WTC11 (cell line): ENCODE data around the gene CFAP74. TPM values are rescaled to one million over a fixed set of nuclear protein-coding genes. Genes with fewer than 3 reads are reported as not detected.
A peak's percentile ranks its signal among the peaks of the same experiment; 100 is the strongest.

Source experiments
- CREB1 ChIP-seq: sonication (generic); formaldehyde crosslinking; IDR thresholded peaks from 2 replicates; pipeline ENCODE4 v1.8.0; 2023; ENCODE audit warnings: mild to moderate bottlenecking, missing genetic modification reagents
- IRF2 ChIP-seq: sonication (generic); formaldehyde crosslinking; IDR thresholded peaks from 2 replicates; pipeline ENCODE4 v1.8.0; 2022; ENCODE audit warnings: low read depth, missing genetic modification reagents, borderline replicate concordance
- KAT7 ChIP-seq: sonication (generic); formaldehyde crosslinking; IDR thresholded peaks from 2 replicates; pipeline ENCODE4 v1.8.1; 2023; ENCODE audit warnings: missing genetic modification reagents, mild to moderate bottlenecking, borderline replicate concordance
- NFATC4 ChIP-seq: fragments of 250-450 bp; sonication (Bioruptor Pico); IDR thresholded peaks from 2 replicates; pipeline ENCODE4 v1.9.0; 2021; ENCODE audit warnings: mild to moderate bottlenecking
- PRRX2 ChIP-seq: fragments of 250-450 bp; sonication (Bioruptor Pico); IDR thresholded peaks from 2 replicates; pipeline ENCODE4 v1.8.0; 2021; ENCODE audit warnings: mild to moderate bottlenecking
- total RNA-seq: library from RNA; stranded (reverse); gene quantifications from 3 replicates; pipeline ENCODE4 v1.2.3, GENCODE V29; 2021
- TF ChIP-seq, protein P1 (sequence below): sonication (generic); formaldehyde crosslinking; IDR thresholded peaks from 2 replicates; pipeline ENCODE4 v1.8.0; 2023; ENCODE audit warnings: missing genetic modification reagents, mild to moderate bottlenecking, borderline replicate concordance
- TF ChIP-seq, protein P2 (sequence below): sonication (generic); formaldehyde crosslinking; IDR thresholded peaks from 2 replicates; pipeline ENCODE4 v1.8.1; 2022; ENCODE audit warnings: mild to moderate bottlenecking, moderate library complexity, missing genetic modification reagents
- TF ChIP-seq, protein P3 (sequence below): sonication (generic); formaldehyde crosslinking; IDR thresholded peaks from 2 replicates; pipeline ENCODE4 v1.8.1; 2023; ENCODE audit warnings: mild to moderate bottlenecking, moderate library complexity, missing genetic modification reagents
- TF ChIP-seq, protein P4 (sequence below): fragments of 250-450 bp; sonication (Bioruptor Pico); IDR thresholded peaks from 2 replicates; pipeline ENCODE4 v1.9.0; 2021; ENCODE audit warnings: moderate library complexity, mild to moderate bottlenecking, inconsistent platforms, borderline replicate concordance
- TF ChIP-seq, protein P5 (sequence below): fragments of 250-450 bp; sonication (Bioruptor Pico); IDR thresholded peaks from 2 replicates; pipeline ENCODE4 v2.1.2; 2022; ENCODE audit warnings: mild to moderate bottlenecking, moderate library complexity
- TF ChIP-seq, protein P6 (sequence below): sonication (generic); formaldehyde crosslinking; IDR thresholded peaks from 2 replicates; pipeline ENCODE4 v1.8.0; 2022; ENCODE audit warnings: mild to moderate bottlenecking, missing genetic modification reagents
- TF ChIP-seq, protein P7 (sequence below): sonication (generic); formaldehyde crosslinking; IDR thresholded peaks from 2 replicates; pipeline ENCODE4 v1.8.1; 2023; ENCODE audit warnings: mild to moderate bottlenecking, missing genetic modification reagents, moderate library complexity
- TF ChIP-seq, protein P8 (sequence below): fragments of 250-450 bp; sonication (Bioruptor Pico); IDR thresholded peaks from 2 replicates; pipeline ENCODE4 v1.9.0; 2021; ENCODE audit warnings: mild to moderate bottlenecking
- TF ChIP-seq, protein P9 (sequence below): sonication (generic); formaldehyde crosslinking; IDR thresholded peaks from 2 replicates; pipeline ENCODE4 v1.8.0; 2022; ENCODE audit warnings: mild to moderate bottlenecking, missing genetic modification reagents
- TF ChIP-seq, protein P10 (sequence below): sonication (generic); formaldehyde crosslinking; conservative IDR thresholded peaks from 2 replicates; pipeline ENCODE4 v1.8.1; 2023; ENCODE audit warnings: mild to moderate bottlenecking, low read depth, missing genetic modification reagents, moderate library complexity

The CFAP74 gene
- total RNA-seq, 1 experiment from 2014 or later: 0.35 TPM

DNA sequence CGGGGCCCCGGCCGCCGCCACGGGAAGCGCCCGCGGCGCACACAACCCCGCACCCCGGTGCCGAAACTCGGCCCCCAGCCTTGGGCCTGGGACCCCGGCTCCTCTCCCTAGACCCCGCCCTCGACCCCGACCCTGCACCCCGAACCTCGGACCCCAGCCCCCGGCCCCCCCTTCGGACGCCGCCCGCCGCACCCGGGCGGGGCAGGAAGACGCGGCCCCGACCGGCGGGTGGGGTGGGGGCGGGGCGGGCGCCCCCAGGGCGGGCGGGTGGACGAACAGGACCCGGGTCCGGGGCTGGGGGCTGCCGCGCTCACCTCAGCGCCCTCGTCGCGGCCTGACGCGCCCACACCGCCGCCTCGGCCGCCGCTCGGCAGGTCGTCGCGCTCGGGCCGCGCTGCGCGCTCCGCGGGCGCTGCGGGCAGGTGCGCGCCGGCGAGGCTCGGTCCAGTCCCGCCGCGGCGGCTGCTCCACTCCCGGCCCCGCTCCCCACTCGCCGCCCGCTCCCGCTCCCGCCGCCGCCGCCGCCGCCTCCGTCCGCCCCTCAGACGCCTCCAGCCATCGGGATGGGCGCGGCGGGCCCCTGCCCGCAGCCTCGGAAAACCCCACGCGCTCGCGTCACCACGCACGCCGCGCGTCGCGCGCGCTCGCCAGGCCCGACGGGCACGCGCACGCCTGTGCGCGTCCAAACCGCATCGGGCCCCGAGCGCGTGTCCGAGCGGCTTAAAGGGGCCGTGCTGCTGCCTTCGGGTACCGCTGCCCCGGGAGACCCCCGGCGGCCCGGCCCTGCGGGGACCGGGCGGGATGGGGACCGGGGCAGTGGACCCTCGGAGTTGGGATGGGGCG lies 112.9 kb downstream of the CFAP74 start, which contains the start of gene GNB1 (continued):
- TF ChIP-seq, protein P1, sequence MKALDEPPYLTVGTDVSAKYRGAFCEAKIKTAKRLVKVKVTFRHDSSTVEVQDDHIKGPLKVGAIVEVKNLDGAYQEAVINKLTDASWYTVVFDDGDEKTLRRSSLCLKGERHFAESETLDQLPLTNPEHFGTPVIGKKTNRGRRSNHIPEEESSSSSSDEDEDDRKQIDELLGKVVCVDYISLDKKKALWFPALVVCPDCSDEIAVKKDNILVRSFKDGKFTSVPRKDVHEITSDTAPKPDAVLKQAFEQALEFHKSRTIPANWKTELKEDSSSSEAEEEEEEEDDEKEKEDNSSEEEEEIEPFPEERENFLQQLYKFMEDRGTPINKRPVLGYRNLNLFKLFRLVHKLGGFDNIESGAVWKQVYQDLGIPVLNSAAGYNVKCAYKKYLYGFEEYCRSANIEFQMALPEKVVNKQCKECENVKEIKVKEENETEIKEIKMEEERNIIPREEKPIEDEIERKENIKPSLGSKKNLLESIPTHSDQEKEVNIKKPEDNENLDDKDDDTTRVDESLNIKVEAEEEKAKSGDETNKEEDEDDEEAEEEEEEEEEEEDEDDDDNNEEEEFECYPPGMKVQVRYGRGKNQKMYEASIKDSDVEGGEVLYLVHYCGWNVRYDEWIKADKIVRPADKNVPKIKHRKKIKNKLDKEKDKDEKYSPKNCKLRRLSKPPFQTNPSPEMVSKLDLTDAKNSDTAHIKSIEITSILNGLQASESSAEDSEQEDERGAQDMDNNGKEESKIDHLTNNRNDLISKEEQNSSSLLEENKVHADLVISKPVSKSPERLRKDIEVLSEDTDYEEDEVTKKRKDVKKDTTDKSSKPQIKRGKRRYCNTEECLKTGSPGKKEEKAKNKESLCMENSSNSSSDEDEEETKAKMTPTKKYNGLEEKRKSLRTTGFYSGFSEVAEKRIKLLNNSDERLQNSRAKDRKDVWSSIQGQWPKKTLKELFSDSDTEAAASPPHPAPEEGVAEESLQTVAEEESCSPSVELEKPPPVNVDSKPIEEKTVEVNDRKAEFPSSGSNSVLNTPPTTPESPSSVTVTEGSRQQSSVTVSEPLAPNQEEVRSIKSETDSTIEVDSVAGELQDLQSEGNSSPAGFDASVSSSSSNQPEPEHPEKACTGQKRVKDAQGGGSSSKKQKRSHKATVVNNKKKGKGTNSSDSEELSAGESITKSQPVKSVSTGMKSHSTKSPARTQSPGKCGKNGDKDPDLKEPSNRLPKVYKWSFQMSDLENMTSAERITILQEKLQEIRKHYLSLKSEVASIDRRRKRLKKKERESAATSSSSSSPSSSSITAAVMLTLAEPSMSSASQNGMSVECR (CRISPR knock-in tag): no peak
- TF ChIP-seq NFATC4 (CRISPR knock-in tag) (no peak), PRRX2 (no peak), IRF2 (CRISPR knock-in tag) (no peak), KAT7 (CRISPR knock-in tag) (no peak), CREB1 (CRISPR knock-in tag) (no peak)
- TF ChIP-seq, protein P2, sequence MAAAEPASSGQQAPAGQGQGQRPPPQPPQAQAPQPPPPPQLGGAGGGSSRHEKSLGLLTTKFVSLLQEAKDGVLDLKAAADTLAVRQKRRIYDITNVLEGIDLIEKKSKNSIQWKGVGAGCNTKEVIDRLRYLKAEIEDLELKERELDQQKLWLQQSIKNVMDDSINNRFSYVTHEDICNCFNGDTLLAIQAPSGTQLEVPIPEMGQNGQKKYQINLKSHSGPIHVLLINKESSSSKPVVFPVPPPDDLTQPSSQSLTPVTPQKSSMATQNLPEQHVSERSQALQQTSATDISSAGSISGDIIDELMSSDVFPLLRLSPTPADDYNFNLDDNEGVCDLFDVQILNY (CRISPR knock-in tag): peak; percentile 70
- TF ChIP-seq, protein P3, sequence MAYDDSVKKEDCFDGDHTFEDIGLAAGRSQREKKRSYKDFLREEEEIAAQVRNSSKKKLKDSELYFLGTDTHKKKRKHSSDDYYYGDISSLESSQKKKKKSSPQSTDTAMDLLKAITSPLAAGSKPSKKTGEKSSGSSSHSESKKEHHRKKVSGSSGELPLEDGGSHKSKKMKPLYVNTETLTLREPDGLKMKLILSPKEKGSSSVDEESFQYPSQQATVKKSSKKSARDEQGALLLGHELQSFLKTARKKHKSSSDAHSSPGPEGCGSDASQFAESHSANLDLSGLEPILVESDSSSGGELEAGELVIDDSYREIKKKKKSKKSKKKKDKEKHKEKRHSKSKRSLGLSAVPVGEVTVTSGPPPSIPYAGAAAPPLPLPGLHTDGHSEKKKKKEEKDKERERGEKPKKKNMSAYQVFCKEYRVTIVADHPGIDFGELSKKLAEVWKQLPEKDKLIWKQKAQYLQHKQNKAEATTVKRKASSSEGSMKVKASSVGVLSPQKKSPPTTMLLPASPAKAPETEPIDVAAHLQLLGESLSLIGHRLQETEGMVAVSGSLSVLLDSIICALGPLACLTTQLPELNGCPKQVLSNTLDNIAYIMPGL: peak; percentile 37; the same call in 1 of the 2 replicates
- TF ChIP-seq, protein P4, sequence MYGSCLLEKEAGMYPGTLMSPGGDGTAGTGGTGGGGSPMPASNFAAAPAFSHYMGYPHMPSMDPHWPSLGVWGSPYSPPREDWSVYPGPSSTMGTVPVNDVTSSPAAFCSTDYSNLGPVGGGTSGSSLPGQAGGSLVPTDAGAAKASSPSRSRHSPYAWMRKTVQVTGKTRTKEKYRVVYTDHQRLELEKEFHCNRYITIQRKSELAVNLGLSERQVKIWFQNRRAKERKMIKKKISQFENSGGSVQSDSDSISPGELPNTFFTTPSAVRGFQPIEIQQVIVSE (CRISPR knock-in tag): no peak
- TF ChIP-seq, protein P5, sequence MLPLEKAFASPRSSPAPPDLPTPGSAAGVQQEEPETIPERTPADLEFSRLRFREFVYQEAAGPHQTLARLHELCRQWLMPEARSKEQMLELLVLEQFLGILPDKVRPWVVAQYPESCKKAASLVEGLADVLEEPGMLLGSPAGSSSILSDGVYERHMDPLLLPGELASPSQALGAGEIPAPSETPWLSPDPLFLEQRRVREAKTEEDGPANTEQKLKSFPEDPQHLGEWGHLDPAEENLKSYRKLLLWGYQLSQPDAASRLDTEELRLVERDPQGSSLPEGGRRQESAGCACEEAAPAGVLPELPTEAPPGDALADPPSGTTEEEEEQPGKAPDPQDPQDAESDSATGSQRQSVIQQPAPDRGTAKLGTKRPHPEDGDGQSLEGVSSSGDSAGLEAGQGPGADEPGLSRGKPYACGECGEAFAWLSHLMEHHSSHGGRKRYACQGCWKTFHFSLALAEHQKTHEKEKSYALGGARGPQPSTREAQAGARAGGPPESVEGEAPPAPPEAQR (CRISPR knock-in tag): peak; percentile 78; the same call in 1 of the 2 replicates
- TF ChIP-seq, protein P6, sequence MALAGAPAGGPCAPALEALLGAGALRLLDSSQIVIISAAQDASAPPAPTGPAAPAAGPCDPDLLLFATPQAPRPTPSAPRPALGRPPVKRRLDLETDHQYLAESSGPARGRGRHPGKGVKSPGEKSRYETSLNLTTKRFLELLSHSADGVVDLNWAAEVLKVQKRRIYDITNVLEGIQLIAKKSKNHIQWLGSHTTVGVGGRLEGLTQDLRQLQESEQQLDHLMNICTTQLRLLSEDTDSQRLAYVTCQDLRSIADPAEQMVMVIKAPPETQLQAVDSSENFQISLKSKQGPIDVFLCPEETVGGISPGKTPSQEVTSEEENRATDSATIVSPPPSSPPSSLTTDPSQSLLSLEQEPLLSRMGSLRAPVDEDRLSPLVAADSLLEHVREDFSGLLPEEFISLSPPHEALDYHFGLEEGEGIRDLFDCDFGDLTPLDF: no peak
- TF ChIP-seq, protein P7, sequence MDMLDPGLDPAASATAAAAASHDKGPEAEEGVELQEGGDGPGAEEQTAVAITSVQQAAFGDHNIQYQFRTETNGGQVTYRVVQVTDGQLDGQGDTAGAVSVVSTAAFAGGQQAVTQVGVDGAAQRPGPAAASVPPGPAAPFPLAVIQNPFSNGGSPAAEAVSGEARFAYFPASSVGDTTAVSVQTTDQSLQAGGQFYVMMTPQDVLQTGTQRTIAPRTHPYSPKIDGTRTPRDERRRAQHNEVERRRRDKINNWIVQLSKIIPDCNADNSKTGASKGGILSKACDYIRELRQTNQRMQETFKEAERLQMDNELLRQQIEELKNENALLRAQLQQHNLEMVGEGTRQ (CRISPR knock-in tag): 0 out of 2 replicates have a peak, but pooled peaks have one; percentile 34
- TF ChIP-seq, protein P8, sequence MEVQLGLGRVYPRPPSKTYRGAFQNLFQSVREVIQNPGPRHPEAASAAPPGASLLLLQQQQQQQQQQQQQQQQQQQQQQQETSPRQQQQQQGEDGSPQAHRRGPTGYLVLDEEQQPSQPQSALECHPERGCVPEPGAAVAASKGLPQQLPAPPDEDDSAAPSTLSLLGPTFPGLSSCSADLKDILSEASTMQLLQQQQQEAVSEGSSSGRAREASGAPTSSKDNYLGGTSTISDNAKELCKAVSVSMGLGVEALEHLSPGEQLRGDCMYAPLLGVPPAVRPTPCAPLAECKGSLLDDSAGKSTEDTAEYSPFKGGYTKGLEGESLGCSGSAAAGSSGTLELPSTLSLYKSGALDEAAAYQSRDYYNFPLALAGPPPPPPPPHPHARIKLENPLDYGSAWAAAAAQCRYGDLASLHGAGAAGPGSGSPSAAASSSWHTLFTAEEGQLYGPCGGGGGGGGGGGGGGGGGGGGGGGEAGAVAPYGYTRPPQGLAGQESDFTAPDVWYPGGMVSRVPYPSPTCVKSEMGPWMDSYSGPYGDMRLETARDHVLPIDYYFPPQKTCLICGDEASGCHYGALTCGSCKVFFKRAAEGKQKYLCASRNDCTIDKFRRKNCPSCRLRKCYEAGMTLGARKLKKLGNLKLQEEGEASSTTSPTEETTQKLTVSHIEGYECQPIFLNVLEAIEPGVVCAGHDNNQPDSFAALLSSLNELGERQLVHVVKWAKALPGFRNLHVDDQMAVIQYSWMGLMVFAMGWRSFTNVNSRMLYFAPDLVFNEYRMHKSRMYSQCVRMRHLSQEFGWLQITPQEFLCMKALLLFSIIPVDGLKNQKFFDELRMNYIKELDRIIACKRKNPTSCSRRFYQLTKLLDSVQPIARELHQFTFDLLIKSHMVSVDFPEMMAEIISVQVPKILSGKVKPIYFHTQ (CRISPR knock-in tag): no peak
- TF ChIP-seq, protein P9, sequence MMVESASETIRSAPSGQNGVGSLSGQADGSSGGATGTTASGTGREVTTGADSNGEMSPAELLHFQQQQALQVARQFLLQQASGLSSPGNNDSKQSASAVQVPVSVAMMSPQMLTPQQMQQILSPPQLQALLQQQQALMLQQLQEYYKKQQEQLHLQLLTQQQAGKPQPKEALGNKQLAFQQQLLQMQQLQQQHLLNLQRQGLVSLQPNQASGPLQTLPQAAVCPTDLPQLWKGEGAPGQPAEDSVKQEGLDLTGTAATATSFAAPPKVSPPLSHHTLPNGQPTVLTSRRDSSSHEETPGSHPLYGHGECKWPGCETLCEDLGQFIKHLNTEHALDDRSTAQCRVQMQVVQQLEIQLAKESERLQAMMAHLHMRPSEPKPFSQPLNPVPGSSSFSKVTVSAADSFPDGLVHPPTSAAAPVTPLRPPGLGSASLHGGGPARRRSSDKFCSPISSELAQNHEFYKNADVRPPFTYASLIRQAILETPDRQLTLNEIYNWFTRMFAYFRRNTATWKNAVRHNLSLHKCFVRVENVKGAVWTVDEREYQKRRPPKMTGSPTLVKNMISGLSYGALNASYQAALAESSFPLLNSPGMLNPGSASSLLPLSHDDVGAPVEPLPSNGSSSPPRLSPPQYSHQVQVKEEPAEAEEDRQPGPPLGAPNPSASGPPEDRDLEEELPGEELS: peak; percentile 83
- TF ChIP-seq, protein P10, sequence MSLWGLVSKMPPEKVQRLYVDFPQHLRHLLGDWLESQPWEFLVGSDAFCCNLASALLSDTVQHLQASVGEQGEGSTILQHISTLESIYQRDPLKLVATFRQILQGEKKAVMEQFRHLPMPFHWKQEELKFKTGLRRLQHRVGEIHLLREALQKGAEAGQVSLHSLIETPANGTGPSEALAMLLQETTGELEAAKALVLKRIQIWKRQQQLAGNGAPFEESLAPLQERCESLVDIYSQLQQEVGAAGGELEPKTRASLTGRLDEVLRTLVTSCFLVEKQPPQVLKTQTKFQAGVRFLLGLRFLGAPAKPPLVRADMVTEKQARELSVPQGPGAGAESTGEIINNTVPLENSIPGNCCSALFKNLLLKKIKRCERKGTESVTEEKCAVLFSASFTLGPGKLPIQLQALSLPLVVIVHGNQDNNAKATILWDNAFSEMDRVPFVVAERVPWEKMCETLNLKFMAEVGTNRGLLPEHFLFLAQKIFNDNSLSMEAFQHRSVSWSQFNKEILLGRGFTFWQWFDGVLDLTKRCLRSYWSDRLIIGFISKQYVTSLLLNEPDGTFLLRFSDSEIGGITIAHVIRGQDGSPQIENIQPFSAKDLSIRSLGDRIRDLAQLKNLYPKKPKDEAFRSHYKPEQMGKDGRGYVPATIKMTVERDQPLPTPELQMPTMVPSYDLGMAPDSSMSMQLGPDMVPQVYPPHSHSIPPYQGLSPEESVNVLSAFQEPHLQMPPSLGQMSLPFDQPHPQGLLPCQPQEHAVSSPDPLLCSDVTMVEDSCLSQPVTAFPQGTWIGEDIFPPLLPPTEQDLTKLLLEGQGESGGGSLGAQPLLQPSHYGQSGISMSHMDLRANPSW (CRISPR knock-in tag): no peak
